Vagina (tissue), 2 donors: ENCODE data around the gene GAST. TPM values are rescaled to one million over a fixed set of nuclear protein-coding genes. Genes with fewer than 3 reads are reported as not detected.

Experiments used
- DNase-seq, 2 donors: peaks; one replicate each; pipeline ENCODE4 v3.0.0-alpha.2; 2017; ENCODE audit errors: extremely low spot score in 2 of 2
- H3K27ac ChIP-seq: fragments of 200-600 bp; sonication (generic); one replicate; pipeline ENCODE4 v1.5.1; 2019
- H3K27me3 ChIP-seq: fragments of 200-600 bp; sonication (generic); one replicate; pipeline ENCODE4 v1.5.1; 2019
- H3K36me3 ChIP-seq, 2 donors: fragments of 200-600 bp; sonication (generic); one replicate each; pipeline ENCODE4 v1.5.1; 2017 to 2019
- H3K4me1 ChIP-seq: fragments of 200-600 bp; sonication (generic); one replicate; pipeline ENCODE4 v1.5.1; 2019
- H3K4me3 ChIP-seq, 2 donors: fragments of 200-600 bp; sonication (generic); 1 replicate in 1 of 2; 2 replicates in 1 of 2; pipeline ENCODE4 v1.5.1; 2016 to 2019
- H3K9me3 ChIP-seq: fragments of 200-600 bp; sonication (generic); one replicate; pipeline ENCODE4 v1.5.1; 2019
- POLR2A ChIP-seq, 2 donors: fragments of 450-650 bp; IDR thresholded peaks; one replicate each; pipeline ENCODE4 v1.6.1; 2017; ENCODE audit warnings: antibody characterized with exemption in 2 of 2, mild to moderate bottlenecking in 2 of 2, moderate library complexity in 2 of 2
- POLR2AphosphoS5 ChIP-seq, 2 donors: sonication (generic); formaldehyde crosslinking; IDR thresholded peaks; one replicate each; pipeline ENCODE4 v1.9.0; 2017; ENCODE audit warnings: antibody characterized with exemption in 2 of 2, mild to moderate bottlenecking in 2 of 2, low read depth in 1 of 2; ENCODE audit not compliant: insufficient read depth in 1 of 2
- intact Hi-C: fragments of 100-400 bp; cut with DNase I; formaldehyde crosslinking; loops from one replicate; pipeline ENCODE4 v1.15.1; 2023
- total RNA-seq: library from RNA; depleted of rRNA; stranded (reverse); fragments of >200 nt; gene quantifications from one replicate; pipeline ENCODE4 v1.2.3, GENCODE V29; 2016
- TF ChIP-seq, protein P1 (sequence below), 3 experiments: fragments of 450-650 bp in 2 of 3; fragments of 200-600 bp in 1 of 3; sonication (generic) in 1 of 3; IDR thresholded peaks; one replicate each; pipeline ENCODE4 v1.5.1; 2017 to 2019; ENCODE audit warnings: antibody characterized with exemption in 3 of 3, mild to moderate bottlenecking in 2 of 3, moderate library complexity in 2 of 3

Gene GAST
- total RNA-seq, 1 donor from 2014 or later, result not detected

DNA sequence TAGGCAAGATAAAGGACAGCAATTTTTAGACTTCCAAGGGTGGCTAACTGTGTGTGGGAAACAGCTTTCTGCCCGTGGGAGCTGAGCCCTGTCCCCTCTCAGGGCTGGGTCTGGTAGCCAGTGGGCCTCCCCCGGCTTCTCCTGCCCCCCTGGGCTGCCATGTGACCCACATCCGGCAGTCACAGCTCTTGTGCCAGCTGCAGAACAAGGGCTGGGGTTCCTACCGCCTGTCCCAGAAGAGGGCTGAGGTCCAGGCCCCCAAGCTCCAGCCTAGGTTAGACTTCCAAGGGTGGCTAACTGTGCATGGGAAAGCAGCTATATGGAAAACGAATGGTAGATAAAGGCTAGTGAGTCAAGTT is 6.1 kb downstream of the GAST start:
- DNase-seq, result no peak
- Histone ChIP-seq H3K27ac (peak overlapping the region; percentile 54), H3K27me3 (no peaks in the 10 kb centered on the region), H3K4me3 (no peak overlapping the region), H3K9me3 (no peaks in the 10 kb centered on the region), H3K36me3 (no peaks in the 10 kb centered on the region), H3K4me1 (peaks cover 15% of the 10 kb centered on the region)
- no peak for TF ChIP-seq POLR2AphosphoS5 (IDR thresholded peaks at IDR 0.05; ENCODE audit: insufficient read depth in 1 of 2, low read depth in 1 of 2)
- no peak for TF ChIP-seq POLR2A (IDR thresholded peaks at IDR 0.05)
- TF ChIP-seq, protein P1, sequence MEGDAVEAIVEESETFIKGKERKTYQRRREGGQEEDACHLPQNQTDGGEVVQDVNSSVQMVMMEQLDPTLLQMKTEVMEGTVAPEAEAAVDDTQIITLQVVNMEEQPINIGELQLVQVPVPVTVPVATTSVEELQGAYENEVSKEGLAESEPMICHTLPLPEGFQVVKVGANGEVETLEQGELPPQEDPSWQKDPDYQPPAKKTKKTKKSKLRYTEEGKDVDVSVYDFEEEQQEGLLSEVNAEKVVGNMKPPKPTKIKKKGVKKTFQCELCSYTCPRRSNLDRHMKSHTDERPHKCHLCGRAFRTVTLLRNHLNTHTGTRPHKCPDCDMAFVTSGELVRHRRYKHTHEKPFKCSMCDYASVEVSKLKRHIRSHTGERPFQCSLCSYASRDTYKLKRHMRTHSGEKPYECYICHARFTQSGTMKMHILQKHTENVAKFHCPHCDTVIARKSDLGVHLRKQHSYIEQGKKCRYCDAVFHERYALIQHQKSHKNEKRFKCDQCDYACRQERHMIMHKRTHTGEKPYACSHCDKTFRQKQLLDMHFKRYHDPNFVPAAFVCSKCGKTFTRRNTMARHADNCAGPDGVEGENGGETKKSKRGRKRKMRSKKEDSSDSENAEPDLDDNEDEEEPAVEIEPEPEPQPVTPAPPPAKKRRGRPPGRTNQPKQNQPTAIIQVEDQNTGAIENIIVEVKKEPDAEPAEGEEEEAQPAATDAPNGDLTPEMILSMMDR (IDR thresholded peaks at IDR 0.05), result no peak
- intact Hi-C loops, result no loop called here

DNA sequence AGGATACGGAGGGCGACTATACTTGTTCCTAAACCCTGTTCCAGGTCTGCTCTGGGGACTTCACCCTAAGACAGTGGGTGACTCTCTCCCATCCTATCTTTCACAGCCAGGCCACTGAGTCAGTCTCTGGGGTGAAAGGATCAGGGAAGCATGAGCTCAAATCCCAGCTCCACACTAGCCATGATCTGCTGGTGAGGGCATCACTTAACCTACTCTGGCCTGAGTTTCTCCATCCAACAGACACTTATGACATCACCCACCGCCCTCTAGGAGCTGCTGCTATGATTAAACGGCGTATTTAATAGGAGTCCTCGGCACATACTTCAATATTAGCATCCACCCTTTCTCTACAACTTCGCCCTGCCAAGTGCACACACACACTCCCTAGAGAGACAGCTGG is 10.1 kb downstream of the GAST start:
- DNase-seq, result no peak
- no peaks in the 10 kb centered on the region for H3K36me3 ChIP-seq
- peaks cover 11% of the 10 kb centered on the region for H3K4me1 ChIP-seq
- intact Hi-C loops, result no loop called here
- H3K27me3 ChIP-seq, result no peaks in the 10 kb centered on the region
- no peaks in the 10 kb centered on the region for H3K9me3 ChIP-seq
- no peak for TF ChIP-seq POLR2A (IDR thresholded peaks at IDR 0.05)
- no peak for TF ChIP-seq POLR2AphosphoS5 (IDR thresholded peaks at IDR 0.05; ENCODE audit: insufficient read depth in 1 of 2, low read depth in 1 of 2)
- TF ChIP-seq, protein P1 (IDR thresholded peaks at IDR 0.05), result no peak
- no peak overlapping the region for H3K27ac ChIP-seq
- H3K4me3 ChIP-seq, result no peak overlapping the region

DNA sequence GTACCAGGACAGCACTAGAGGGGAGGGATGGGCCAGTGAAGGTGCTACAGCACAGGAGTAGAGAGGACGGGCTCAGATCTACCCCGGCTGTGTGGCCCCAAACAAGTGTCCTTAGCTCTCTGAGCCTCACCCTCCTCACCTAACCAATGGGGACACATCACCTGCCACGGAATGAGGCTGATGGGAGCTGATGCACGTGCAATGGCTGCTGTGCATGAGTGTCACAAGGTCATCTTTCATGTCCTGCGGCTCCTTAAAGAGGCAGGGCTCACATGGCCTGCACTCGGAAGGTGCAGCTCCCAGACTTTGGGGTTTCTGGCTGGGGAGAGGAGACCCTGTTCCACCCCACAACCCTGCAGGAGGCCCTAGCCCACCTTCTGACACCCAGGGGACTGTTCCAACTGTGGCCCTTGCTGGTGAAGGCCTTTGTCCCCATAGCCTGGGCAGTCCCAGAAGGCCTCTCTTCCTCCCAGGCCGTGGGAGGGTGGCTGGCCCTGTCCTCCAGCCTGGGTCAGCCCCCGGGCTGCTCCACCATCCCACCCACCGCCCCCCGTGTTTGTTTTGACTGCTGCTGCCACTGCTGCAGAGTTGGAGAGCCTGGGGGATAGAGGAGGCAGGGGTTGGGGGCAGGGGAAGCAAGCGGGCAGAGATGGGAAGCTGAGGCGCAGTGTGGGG is 11.8 kb downstream of the GAST start:
- no peaks in the 10 kb centered on the region for H3K36me3 ChIP-seq

DNA sequence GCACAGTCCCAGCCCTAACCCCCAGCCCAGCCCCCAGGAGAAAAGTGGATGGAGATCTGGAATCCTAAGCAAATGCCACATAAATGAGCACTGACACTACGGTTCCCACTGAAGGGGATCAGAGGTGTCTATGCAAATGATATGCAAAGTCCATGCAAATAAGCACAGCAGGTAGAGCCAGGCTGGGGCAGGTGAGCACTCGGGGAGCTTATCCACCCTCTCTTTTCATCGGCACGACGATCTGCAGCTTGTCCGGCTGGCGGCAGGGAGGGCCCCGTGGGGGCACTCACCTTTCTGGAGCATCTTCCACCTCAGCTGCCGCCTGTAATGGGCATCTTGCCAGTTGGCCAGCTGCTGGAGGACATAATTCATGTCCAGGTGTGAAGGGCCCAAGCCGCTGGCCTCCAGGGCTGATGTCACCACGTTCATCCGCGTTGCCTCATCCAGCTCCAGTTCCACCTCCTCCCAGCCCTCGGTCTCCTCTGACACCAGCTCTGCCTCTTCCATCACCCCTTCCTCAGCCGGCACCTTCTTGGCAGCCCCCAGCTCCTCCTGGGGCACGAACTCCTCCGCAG is 12.4 kb downstream of the GAST start:
- Histone ChIP-seq H3K4me3 (no peak overlapping the region), H3K9me3 (no peaks in the 10 kb centered on the region), H3K27ac (no peak overlapping the region), H3K27me3 (no peaks in the 10 kb centered on the region), H3K4me1 (no peaks in the 10 kb centered on the region), H3K36me3 (no peaks in the 10 kb centered on the region)
- TF ChIP-seq, protein P1 (IDR thresholded peaks at IDR 0.05), result no peak
- TF ChIP-seq POLR2AphosphoS5 (IDR thresholded peaks at IDR 0.05; ENCODE audit: insufficient read depth in 1 of 2, low read depth in 1 of 2), result no peak
- no peak for TF ChIP-seq POLR2A (IDR thresholded peaks at IDR 0.05)
- DNase-seq, result no peak
- intact Hi-C loops, result no loop called here

More for the DNA sequence above, 11.8 kb downstream of the GAST start:
- TF ChIP-seq POLR2A (IDR thresholded peaks at IDR 0.05) (no peak), POLR2AphosphoS5 (IDR thresholded peaks at IDR 0.05; ENCODE audit: insufficient read depth in 1 of 2, low read depth in 1 of 2) (no peak)
- TF ChIP-seq, protein P1 (IDR thresholded peaks at IDR 0.05), result no peak
- Histone ChIP-seq H3K9me3 (no peaks in the 10 kb centered on the region), H3K27ac (no peak overlapping the region), H3K4me1 (no peaks in the 10 kb centered on the region), H3K4me3 (no peak overlapping the region), H3K27me3 (no peaks in the 10 kb centered on the region)
- DNase-seq, result no peak
- intact Hi-C loops, result no loop called here

DNA sequence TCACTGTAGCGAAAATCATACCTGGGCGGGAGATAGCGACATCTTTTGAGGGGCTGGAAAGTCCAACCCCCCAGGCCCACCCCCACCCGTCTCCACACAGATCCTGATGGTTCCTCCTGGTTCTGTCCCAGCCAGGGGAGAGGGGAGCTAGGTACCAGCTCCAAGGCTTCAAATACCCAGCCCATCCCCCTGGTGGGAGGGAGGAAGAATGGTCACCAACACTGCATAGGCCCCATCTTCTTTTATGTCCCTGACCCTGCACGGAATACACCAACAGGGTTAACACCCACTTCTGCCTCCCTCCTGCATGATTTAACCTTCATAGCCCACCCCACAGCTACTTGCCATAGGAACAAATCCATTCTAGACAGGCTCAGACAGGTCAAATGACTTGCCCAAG is 13.0 kb downstream of the GAST start:
- intact Hi-C loops, result no loop called here
- Histone ChIP-seq H3K36me3 (no peaks in the 10 kb centered on the region), H3K27me3 (no peaks in the 10 kb centered on the region), H3K4me1 (no peaks in the 10 kb centered on the region), H3K9me3 (no peaks in the 10 kb centered on the region), H3K4me3 (no peak overlapping the region), H3K27ac (no peak overlapping the region)
- TF ChIP-seq, protein P1 (IDR thresholded peaks at IDR 0.05), result no peak
- TF ChIP-seq POLR2A (IDR thresholded peaks at IDR 0.05), result no peak
- TF ChIP-seq POLR2AphosphoS5 (IDR thresholded peaks at IDR 0.05; ENCODE audit: insufficient read depth in 1 of 2, low read depth in 1 of 2), result no peak
- DNase-seq, result no peak
